HCT116 (cell line): Measurements from ENCODE around the gene ITPKB.

Experiments
- POLR2A ChIP-seq: IDR thresholded peaks from 2 replicates; pipeline ENCODE4 v1.7.0; 2011; ENCODE audit warnings: borderline replicate concordance; ENCODE audit not compliant: insufficient read depth, insufficient read length; ENCODE audit errors: extremely low read depth
- YY1 ChIP-seq: IDR thresholded peaks from 2 replicates; pipeline ENCODE4 v1.6.1; 2011; ENCODE audit warnings: low read length, low read depth, moderate library complexity, mild to moderate bottlenecking; ENCODE audit not compliant: insufficient replicate concordance; ENCODE audit errors: extremely low read depth

DNA sequence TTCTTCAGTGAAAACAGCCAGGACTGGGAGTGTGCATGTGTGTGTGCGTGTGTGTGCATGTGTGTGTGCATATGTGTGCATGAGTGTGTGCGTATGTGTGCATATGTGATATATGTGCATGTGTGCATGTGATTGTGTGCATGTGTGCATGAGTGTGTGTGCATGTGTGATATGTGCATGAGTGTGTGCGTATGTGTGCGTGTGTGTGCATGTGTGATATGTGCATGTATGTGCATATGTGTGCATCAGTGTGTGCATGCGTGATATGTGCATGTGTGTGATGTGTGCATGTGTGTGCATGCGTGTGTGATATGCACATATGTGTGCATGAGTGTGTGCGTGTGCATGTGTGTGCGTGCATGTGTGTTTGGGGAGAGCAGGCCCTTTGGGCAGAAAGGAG, 89.8 kb downstream of the ITPKB start:
- TF ChIP-seq POLR2A = no peak
- no peak for TF ChIP-seq YY1
